ENCODE results near the gene ADM5. TPM values are rescaled to one million over a fixed set of nuclear protein-coding genes. Genes with fewer than 3 reads are reported as not detected.

The ADM5 gene
- total and polyA plus RNA-seq, 10 donors: 1.4 to 14.2 (median 3.7) TPM

DNA sequence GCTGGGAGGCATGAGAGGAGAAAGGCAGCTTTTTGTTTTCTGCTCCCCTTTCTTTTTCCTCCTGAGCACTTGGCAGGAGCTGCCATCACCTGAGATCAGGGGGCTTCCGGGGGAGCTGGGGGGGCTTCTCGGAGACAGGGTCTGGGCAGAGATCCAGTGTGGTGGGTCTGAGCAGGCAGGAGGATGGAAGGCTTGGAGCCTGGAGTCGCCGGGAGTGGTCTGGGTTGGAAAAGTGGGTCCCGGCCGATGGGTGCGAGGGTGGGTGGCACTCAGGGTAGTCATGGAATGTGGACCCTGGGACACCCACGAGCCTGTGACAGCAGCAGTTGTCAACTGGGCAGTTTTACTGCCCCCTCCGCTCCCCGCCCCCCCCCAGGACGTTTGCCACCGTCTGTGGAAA is 2.2 kb upstream of the ADM5 start:
- intact Hi-C loops (cut with DNase I; ENCODE audit: low total_unique reads): no loop called here
- peaks cover 22 to 82% (median 51%) of the 10 kb centered on the region in 6 donors for H3K4me1 ChIP-seq
- DNase-seq: no peak
- H3K4me3 ChIP-seq: peak overlapping the region in 1 of 8 donors; percentile 72
- peaks cover 0 to 31% (median 16%) of the 10 kb centered on the region in 7 donors for H3K27me3 ChIP-seq (replicated peaks in 1 of 7)
- peaks cover 4 to 70% (median 54%) of the 10 kb centered on the region in 6 donors for H3K36me3 ChIP-seq
- TF ChIP-seq POLR2AphosphoS5 (IDR thresholded peaks at IDR 0.05) (peak in 1 of 3 donors; percentile 7), POLR2A (IDR thresholded peaks at IDR 0.05) (no peak), CTCF (IDR thresholded peaks at IDR 0.05 in 8 of 11, conservative IDR thresholded peaks at IDR 0.05 in 3 of 11) (no peak)
- H3K27ac ChIP-seq: peak overlapping the region in 5 of 8 donors; percentile 73 to 83 (median 81)
- no peaks in the 10 kb centered on the region for H3K9me3 ChIP-seq
- WGBS, 5 donors: 52 to 62% (median 62%) methylated on average over 9 to 12 of the region's 12 CpGs

- intact Hi-C loops (cut with DNase I; ENCODE audit: low total_unique reads): no loop called here
- Histone ChIP-seq H3K4me3 (peak overlapping the region in 4 of 8 donors; percentile 11 to 72 (median 39)), H3K9me3 (no peaks in the 10 kb centered on the region), H3K36me3 (peaks cover 4 to 64% (median 48%) of the 10 kb centered on the region in 6 donors), H3K27me3 (replicated peaks in 1 of 7) (peaks cover 0 to 37% (median 16%) of the 10 kb centered on the region in 7 donors), H3K27ac (peak overlapping the region in 6 of 8 donors; percentile 70 to 83 (median 80)), H3K4me1 (peaks cover 22 to 85% (median 51%) of the 10 kb centered on the region in 6 donors)
- no peak for DNase-seq
- 49 to 57% (median 51%) methylated on average over 15 to 26 of the region's 26 CpGs for WGBS, 5 donors
- TF ChIP-seq POLR2A (IDR thresholded peaks at IDR 0.05) (no peak), POLR2AphosphoS5 (IDR thresholded peaks at IDR 0.05) (peak; percentile 3 to 68 (median 41))
Measured at GRCh38 chr19:49687566-49688316, 1.7 kb upstream of the ADM5 start.

GRCh38 chr19:49688531-49689132 is 762 bp upstream of the ADM5 start:
- WGBS, 5 donors: 56 to 80% (median 70%) methylated on average over 11 to 12 of the region's 12 CpGs
- peaks cover 4 to 55% (median 40%) of the 10 kb centered on the region in 6 donors for H3K36me3 ChIP-seq
- no peak for DNase-seq
- no peaks in the 10 kb centered on the region for H3K9me3 ChIP-seq
- H3K4me1 ChIP-seq: peaks cover 22 to 85% (median 51%) of the 10 kb centered on the region in 6 donors
- peak overlapping the region in 7 of 8 donors; percentile 35 to 83 (median 79) for H3K27ac ChIP-seq
- H3K4me3 ChIP-seq: peak overlapping the region in 7 of 8 donors; percentile 29 to 72 (median 49)
- intact Hi-C loops (cut with DNase I; ENCODE audit: low total_unique reads): no loop called here
- peaks cover 0 to 41% (median 16%) of the 10 kb centered on the region in 7 donors for H3K27me3 ChIP-seq (replicated peaks in 1 of 7)
- TF ChIP-seq CTCF (IDR thresholded peaks at IDR 0.05 in 8 of 11, conservative IDR thresholded peaks at IDR 0.05 in 3 of 11): no peak
- TF ChIP-seq POLR2AphosphoS5 (IDR thresholded peaks at IDR 0.05): peak in 2 of 3 donors; percentile 45 to 69

DNA sequence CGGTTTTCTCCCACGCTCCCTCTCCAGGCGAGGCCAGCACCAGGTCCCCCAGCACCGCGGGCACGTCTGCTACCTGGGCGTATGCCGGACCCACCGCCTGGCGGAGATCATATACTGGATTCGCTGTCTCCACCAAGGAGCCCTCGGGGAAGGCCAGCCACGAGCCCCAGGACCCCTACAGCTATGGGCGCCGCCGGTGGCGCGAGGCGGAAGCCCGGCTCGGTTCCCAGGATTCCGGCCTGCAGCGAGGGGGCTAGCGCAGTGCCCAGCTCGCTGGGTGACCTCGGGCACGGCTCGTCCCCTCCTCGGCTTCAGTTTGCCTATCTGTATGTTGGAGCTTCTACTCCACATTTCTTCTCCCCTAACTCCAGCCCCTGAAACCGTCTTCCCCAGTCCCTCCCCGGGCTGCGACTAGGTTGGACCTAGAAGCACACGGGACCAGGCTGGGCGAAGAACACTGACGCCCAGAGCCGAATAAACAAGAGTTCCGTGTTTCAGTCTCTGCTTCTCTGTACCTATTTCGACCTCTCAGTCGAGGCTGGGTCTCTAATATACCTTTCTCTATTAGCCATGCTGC is 773 bp downstream of the ADM5 start:
- peaks cover 1 to 39% (median 25%) of the 10 kb centered on the region in 6 donors for H3K36me3 ChIP-seq
- peak overlapping the region; percentile 29 to 72 (median 46) for H3K4me3 ChIP-seq
- peaks cover 22 to 73% (median 46%) of the 10 kb centered on the region in 6 donors for H3K4me1 ChIP-seq
- TF ChIP-seq POLR2AphosphoS5 (IDR thresholded peaks at IDR 0.05) (peak in 2 of 3 donors; percentile 8 to 49), CTCF (IDR thresholded peaks at IDR 0.05 in 8 of 11, conservative IDR thresholded peaks at IDR 0.05 in 3 of 11) (peak in 2 of 11 experiments; percentile 3 to 8), POLR2A (IDR thresholded peaks at IDR 0.05) (no peak)
- 17 to 36% (median 24%) methylated on average over 22 to 39 of the region's 39 CpGs for WGBS, 5 donors
- DNase-seq: no peak
- peaks cover 0 to 41% (median 16%) of the 10 kb centered on the region in 7 donors for H3K27me3 ChIP-seq (replicated peaks in 1 of 7)
- peak overlapping the region; percentile 15 to 83 (median 76) for H3K27ac ChIP-seq
- intact Hi-C loops (cut with DNase I; ENCODE audit: low total_unique reads): no loop called here
- no peaks in the 10 kb centered on the region for H3K9me3 ChIP-seq

All from spleen (tissue), 11 donors.